Stimulated activated CD4-positive, alpha-beta T cell treated with anti-CD3 and anti-CD28 coated beads, Interleukin-1b, Interleukin-23, amount 100 ng/mL, for 24 hours (primary cell): ENCODE data around the gene MESP2.
A peak's percentile ranks its signal among the peaks of the same experiment; 100 is the strongest.

Source experiments
- DNase-seq, 4 experiments: peaks; one replicate each; pipeline ENCODE4 v3.0.0-alpha.2; 2020; ENCODE audit warnings: low read depth in 4 of 4, low spot score in 1 of 4

The MESP2 gene, protein sequence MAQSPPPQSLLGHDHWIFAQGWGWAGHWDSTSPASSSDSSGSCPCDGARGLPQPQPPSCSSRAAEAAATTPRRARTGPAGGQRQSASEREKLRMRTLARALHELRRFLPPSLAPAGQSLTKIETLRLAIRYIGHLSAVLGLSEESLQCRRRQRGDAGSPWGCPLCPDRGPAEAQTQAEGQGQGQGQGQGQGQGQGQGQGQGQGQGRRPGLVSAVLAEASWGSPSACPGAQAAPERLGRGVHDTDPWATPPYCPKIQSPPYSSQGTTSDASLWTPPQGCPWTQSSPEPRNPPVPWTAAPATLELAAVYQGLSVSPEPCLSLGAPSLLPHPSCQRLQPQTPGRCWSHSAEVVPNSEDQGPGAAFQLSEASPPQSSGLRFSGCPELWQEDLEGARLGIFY

DNA sequence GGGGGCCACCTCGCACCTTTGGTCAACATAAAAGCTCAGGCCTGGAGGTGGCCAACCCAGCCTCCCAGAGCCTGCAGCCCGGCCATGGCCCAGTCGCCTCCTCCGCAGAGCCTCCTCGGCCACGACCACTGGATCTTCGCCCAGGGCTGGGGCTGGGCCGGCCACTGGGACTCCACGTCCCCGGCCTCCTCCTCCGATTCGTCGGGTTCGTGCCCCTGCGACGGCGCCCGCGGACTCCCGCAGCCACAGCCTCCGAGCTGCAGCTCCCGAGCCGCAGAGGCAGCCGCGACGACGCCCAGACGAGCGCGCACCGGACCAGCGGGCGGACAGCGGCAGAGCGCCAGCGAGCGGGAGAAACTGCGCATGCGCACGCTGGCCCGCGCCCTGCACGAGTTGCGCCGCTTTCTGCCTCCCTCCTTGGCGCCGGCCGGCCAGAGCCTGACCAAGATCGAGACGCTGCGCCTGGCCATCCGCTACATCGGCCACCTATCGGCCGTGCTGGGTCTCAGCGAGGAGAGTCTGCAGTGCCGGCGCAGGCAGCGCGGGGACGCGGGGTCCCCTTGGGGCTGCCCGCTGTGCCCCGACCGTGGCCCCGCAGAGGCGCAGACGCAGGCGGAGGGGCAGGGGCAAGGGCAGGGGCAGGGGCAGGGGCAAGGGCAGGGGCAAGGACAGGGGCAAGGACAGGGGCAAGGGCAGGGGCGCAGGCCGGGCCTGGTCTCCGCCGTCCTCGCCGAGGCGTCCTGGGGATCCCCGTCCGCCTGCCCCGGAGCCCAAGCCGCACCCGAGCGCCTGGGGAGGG is at the start of gene MESP2:
Gene MESP2, plus strand, starts transcription at position 59 of the 799 bp plus-strand sequence. Its CDS starts 26 bp downstream, at position 85.
- peak; percentile 9 to 32 (median 18) for DNase-seq

DNA sequence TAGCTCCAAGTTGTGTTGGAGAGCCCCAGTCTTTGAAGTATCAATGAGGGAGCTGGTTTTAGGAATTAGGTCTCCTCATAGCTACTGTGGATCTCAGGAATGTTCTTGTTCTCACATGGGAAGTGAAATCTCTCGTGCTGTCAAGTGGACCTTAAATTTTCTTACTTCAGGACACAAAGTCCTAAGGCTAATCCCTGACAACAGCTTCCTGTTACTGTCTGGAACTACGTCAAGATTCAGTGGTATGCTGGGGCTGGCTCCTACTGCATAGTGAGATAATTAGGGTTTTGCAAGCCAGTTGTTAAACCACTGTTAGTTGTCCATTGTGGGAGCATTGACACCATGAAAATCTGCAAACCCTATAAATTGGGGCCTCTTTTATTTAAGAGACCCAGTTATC is 47.9 kb upstream of the MESP2 start:
- DNase-seq: no peak

DNA sequence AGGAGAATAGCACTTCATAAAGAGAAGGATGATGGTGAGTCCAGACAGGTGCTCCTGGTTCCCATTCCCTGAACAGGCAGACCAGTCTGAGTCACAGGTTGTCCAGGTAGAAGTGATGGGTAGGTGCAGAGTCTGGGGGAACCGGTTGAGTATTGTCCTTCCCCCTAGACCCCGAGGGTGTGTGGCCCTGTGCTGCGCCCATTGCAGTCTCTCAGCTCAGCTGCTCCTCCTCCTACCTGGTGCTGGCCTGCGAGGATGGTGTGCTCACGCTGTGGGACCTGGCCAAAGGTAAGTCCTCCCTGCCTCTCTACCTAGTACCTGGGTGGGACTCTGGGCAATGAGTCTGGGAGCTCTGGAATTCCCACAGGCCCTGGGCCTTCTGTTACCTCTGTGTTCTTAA is 44.9 kb upstream of the MESP2 start:
- no peak for DNase-seq

DNA sequence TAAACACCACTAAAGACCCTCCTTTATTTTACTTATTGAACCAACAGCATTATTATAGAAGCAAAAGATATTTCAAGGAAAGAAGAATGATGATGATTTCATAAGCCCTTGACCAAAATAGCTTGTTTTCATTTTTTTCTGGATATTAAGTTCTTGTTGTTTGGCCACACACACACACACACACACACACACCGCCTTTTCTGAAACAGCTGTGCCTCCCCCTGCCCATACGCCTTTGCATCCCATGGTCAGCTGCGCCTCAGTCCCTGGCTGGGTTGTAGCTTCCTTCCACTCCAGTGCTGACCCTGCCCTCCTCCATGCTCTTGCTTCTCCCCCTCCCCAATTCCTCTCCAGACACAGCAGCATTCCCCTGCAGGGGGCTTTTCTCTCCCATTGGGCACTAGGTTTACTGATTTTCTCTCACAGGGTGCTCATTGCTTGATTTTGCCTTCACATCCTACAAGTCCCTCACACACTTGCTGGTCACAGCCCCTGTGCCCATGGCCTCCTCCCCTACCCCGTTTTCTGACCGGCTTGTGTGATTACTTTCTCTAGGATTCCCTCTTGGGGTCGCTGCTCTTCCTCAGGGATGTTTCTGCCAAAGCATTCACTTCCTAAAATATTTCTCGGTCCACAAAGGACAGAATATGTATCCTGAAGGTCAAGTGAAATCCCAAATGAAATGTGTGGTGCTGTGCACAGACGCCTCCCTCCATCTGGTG is 43.5 kb upstream of the MESP2 start:
- no peak for DNase-seq

DNA sequence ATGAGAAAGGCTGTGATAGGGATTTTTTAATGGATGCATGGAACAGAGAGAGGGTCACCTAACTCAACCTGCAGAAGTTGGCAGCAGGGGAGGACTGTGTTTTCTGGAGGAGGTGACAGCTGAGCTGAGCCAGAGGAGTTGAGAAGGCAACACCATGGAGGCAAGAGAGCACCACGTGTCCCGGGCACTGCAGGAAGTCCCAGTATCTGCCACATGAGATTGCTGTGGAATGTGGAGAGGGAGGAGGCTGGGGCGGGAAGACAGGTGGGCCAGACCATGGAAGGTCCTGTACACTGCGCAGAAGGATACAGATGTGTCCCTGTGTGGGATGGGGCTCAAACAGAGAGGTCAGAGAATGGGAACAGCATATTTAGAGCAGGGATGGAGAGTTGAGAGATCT is 40.4 kb upstream of the MESP2 start:
- no peak for DNase-seq

DNA sequence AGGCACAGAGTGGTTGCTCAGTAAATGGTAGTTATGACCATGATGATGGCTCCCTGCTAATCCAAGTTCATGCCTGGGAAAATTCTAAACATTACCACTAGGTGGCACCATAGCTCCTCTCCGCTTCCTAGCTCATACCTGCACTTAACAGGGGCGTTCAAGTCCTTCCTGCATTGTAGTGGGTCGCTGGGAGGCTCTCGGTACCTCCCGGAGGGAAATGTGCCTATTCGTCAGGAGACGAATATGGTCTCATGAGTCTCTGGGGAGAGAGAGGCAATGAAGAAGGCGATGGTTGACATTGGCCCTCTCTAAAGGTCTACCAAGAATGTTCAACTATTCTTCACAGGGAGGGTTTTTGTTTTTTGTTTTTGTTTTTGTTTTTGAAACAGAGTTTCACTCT is 36.0 kb upstream of the MESP2 start:
- DNase-seq: peak in 2 of 4 experiments; percentile 24 to 34

DNA sequence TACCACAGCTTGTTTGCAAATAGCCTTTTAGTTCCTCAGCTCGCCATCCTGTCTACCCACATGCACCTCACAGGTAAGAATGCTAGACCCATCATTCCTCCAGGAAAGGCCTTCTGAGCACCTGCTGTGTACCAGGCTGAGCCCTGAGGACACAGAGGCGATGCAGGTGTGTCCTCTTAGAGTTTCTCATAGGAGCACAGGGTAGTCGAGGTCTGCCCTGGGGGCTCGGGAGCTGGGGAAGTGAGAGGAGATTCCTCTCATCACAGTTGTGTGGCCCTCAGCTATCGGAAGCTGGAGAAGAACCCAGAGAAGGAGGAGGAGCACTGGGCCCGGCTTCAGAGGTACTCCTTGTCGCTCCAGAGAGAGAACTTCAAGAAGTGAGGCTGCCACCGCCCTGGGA is 33.1 kb upstream of the MESP2 start:
- DNase-seq: no peak

DNA sequence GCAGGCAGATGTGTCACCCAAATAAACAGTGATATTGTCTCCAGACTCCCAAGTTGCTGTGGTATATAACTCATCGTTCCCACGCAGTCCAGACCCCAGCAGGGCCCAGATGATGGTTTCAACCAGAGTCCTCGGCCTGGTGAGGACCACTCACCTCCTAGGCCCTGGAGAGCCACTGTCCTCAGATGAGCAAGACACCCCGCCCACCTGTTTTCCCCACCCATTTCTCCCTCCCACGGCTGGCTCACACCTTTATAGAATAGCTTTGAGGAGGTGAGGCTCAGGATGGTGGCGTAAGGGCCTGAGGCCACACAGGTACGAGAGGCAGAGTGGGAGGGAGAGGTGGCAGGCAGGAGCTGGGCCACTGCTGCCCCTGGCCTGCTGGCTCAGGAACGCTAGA is 32.5 kb upstream of the MESP2 start:
- DNase-seq: no peak

DNA sequence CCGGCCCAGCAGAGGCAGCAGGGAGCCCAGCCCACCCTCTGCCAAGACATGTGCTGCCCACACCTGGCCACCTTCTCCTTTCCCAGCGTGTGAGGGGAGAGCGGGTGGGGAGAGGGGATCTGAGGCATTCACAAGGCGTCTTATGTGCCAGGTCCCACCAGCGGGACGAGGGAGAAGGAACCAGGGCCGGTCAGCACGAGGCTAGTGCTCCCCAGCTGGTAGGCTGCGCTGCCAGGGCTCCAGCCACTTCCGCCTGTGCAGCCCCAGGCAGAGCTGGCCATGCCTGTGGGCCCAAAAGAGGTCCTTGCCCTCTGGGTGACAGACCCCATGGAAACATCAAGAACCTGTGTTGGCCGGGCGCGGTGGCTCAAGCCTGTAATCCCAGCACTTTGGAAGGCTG is 31.0 kb upstream of the MESP2 start:
- DNase-seq: no peak

DNA sequence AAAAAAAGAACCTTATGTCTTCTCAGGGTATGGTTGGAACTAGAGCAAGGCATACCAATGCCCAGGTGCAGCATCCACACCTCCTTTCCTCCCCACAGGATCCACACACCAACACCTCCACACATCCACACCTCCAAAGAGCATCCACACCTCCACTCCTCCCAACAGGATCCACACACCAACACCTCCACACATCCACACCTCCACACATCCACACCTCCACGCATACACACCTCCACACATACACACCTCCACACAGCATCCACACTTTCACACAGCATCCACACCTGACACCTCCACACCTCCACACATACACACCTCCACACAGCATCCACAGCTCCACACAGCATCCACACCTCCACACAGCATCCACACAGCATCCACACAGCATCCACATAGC is 30.4 kb upstream of the MESP2 start:
- no peak for DNase-seq

DNA sequence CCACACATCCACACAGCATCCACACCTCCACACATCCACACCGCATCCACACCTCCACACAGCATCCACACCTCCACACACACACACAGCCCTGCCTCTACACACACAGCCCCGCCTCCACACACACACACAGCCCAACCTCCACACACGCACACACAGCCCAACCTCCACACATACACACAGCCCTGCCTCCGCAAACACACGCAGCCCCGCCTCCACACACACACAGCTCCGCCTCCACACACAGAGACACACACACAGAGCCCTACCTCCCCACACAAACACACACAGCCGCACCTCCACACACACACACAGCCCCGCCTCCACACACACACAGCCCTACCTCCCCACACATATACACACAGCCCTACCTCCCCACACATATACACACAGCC is 29.7 kb upstream of the MESP2 start:
- no peak for DNase-seq

DNA sequence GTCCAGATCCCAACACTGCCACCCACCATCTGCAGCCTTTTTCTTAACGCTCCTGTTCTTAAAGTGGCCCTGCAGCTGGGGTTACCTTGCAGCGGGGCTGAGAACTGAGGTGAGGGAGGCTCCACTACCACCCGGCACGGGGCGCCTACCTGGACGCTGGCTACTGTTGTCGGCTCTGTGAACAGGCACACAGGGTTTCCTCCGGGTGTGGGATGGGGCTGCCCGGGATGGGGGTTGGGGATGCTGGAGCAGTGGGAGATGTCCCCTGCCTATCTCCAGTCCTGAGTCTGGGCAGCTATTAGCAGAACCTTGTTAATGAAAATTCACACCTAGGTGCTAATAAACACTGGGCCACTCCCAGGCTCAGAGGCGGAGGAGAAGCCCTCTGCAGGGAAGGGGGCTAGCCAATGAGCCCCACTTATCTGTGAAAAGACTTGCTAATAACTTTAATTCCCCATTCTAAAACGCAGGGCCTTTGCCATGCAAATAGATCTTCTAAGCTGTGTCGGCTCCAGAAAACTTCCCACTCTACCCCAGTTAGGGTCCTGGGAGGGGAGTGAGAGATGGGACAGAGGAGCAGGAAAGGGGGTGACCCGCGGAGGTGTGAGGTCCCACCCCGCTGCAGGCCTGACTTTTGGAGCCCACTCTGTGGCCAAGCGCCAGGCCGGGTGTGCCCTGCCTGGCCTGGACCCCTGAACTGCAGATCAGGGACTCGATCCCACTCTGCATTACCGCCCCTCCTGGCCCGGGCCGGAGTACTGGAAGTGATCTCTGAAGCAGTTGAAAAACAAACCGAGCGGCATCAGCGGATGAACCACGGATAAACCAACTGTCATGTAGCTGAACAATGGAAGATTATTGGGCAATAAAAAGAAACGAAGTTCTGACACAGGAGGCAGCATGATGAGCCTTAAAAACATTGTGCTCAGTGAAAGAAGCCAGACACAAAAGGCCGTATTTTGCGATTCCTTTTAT is 28.1 kb upstream of the MESP2 start:
- no peak for DNase-seq

DNA sequence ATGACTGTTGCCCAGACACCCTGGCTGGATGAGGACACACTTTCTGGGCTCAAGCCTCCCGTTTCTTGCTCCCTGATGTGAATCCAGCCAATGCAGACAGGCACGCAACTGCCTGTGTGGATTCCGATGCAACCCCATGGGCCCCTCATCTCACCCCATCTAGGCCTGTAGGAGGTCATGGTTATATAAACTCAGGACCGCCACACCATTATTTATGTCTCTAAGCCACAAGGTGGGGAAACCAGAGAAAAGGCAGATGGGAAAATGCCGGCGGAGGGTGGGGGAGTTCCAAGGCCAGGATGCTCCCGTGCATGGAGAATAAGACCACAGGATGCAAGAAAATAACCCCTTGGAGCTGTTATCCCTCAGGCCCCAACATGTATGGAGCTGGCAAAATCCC is 27.1 kb upstream of the MESP2 start:
- DNase-seq: no peak

DNA sequence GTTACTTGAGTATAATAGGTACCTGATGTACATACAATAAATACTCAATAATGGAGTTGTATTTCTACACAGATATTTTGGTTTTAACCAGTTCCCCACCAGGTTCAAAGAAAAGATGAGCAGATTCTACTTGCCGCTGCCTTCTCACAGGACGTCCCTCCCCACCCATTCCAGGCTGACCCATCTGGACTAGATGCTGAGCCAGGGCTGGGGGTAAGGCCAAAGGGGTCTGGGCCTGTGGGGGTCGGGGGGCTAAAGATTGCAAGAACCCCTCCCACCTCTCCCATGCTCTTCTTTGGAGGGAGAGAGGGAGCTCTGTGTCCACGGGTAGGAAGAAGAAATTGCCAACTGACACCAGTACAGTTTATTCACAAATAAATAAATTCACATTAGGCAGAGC is 26.6 kb upstream of the MESP2 start:
- no peak for DNase-seq

DNA sequence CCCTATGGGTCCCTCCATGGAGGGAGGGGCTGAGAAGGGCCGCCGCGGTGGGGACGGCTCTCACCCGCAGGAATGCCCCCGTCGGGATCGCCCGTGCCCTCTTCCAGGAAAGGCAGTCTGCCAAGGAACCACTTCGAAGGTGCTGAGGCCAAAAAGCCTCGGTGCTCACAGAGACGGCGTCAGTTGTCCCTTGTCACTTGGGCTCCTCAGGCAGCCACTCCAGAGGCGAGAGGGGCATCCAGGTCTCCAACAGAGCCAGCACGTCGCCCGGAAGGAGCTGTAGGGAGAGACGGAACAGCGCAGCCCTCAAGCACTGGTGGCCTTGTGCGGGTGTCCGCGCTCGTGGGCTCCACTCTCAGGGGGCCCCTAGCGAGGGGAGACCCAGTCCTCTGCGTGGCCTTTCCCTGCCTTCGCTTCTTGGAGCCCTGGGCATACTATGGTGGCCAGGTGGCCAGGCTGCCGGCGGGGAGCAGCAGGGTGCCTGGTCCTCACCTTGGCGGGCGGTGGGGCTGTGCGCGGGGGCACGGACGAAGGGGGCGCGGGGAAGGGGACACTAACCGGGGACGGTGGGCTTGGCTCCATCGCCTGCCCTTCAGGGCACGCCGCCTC is 26.1 kb upstream of the MESP2 start:
- DNase-seq: no peak

DNA sequence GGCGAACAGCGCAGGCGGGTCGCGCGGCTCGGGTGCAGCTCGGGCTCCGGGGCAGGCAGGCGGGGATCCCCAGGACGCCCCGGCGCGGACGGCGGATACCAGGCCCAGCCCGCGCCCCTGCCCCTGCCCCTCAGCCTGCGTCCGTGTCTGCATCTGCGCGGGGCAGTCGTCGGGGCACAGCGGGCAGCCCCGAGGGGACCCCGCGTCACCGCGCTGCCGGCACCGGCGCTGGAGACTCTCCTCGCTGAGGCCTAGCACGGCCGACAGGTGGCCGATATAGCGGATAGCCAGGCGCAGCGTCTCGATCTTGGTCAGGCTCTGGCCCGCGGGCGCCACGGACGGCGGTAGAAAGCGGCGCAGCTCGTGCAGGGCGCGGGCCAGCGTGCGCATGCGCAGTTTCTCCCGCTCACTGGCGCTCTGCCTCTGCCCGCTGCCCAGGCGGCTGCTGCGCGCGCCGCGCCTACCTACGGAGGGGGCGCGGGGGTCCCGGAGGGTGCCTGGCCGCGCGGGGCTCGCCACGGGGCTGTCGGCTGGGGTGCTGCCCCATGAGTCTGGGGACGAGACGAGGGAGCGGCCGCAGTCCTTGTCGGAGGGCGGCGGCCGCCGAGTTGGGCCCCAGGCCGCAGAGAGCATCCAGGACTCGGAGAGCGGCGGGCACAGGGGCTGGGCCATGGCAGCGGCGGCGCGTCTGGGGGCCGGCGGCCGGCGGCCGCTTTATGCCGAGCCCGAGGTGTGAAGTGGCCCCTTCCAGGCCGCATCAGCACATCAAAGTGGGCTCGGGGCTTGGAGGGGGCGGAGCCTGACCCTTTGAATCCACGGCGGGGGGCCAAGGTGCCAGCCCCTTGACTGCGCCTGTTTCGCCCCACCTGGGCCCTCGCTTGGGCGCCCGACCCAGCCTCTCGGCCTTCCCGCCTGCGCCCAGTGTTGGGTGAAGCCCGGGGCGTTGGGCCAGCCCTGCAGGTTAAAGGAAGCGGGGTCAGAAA is 25.3 kb upstream of the MESP2 start, which contains the start of gene MESP1:
Gene MESP1, minus strand, starts transcription at position 690 of the 983 bp plus-strand sequence. Its CDS starts 18 bp downstream, at position 672.
- peak; percentile 56 to 83 (median 75) for DNase-seq

DNA sequence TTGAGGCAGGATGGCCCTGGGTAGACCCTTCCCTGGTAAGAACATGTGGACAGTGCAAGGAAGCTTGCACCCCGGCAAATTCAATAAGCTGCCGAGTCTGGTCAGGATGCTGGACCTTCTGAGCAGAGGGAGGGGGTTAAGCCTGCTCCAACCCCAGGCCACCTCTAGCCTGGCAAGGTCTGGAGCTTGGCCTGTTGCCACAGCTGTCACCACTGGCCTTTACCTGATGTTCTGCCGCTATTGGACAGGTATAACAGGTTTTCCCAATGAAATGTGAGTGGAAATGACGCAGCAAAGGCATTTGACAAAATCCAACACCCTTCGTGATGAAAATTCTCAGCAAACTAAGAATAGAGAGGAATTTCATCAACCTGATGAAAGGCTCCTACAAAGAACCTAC is 24.4 kb upstream of the MESP2 start:
- DNase-seq: no peak

DNA sequence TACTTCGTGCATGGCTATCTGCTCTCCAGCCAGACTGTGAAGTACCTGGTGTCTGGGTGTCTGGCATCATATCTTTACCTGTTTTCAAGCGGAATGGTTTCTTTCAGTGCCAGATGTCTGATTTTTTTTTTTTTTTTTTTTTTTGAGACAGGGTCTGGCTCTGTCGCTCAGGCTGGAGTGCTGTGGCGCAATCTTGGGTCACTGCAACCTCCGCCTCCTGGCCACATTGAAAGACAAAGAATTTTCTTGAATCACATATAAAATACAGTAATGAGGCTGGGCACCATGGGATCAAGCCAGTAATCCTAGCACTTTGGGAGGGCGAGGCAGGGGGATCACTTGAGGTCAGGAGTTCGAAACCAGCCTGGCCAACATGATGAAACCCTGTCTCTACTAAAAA is 22.3 kb upstream of the MESP2 start:
- no peak for DNase-seq
